ENCODE results near the gene PRPSAP1. TPM values are rescaled to one million over a fixed set of nuclear protein-coding genes. Genes with fewer than 3 reads are reported as not detected.
A peak's percentile ranks its signal among the peaks of the same experiment; 100 is the strongest.

Gene PRPSAP1
- total RNA-seq, 6 donors from 2014 or later: 37.3 to 172 (median 59.2) TPM

DNA sequence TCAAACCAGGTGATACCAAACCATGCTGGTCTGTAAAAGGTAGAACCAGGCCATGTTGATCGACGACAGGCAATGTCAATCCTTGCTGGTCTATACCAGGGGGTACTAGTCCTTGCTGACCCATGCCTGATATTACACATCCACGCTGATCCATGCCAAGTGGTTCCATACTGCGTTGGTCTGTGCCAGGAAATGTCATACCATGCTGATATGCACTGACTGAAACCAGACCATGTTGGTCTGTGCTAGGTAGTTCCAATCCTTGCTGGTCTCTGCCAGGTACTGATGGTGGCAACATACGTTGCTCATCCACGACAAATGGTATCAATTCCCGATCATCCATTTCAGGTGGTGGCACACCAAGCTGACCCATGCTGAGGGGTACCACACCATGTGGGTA lies 60.6 kb downstream of the PRPSAP1 start:
- Histone ChIP-seq H3K4me1 (no peaks in the 10 kb centered on the region), H3K9me3 (no peaks in the 10 kb centered on the region), H3K27me3 (no peaks in the 10 kb centered on the region), H3K4me3 (no peak overlapping the region), H3K27ac (no peak overlapping the region), H3K36me3 (peaks cover 0 to 21% (median 13%) of the 10 kb centered on the region in 4 donors)
- ATAC-seq (ENCODE audit: low FRiP score in 2 of 2) (no peak), DNase-seq (no peak)
- TF ChIP-seq POLR2AphosphoS5 (IDR thresholded peaks at IDR 0.05) (no peak), CTCF (IDR thresholded peaks at IDR 0.05) (no peak), POLR2A (IDR thresholded peaks at IDR 0.05) (no peak), EP300 (IDR thresholded peaks at IDR 0.05) (no peak)
- 93 to 96% methylated on average over 3 to 7 of the region's 7 CpGs for WGBS, 2 donors

- Histone ChIP-seq H3K27me3 (no peaks in the 10 kb centered on the region), H3K4me1 (no peaks in the 10 kb centered on the region), H3K36me3 (peaks cover 0 to 21% (median 13%) of the 10 kb centered on the region in 4 donors), H3K4me3 (no peak overlapping the region), H3K27ac (no peak overlapping the region), H3K9me3 (no peaks in the 10 kb centered on the region)
- 85 to 100% methylated on average over 3 to 4 of the region's 4 CpGs for WGBS, 2 donors
- ATAC-seq (ENCODE audit: low FRiP score in 2 of 2) (no peak), DNase-seq (no peak)
- TF ChIP-seq EP300 (IDR thresholded peaks at IDR 0.05): no peak
- TF ChIP-seq CTCF (IDR thresholded peaks at IDR 0.05): no peak
- TF ChIP-seq POLR2A (IDR thresholded peaks at IDR 0.05): no peak
- TF ChIP-seq POLR2AphosphoS5 (IDR thresholded peaks at IDR 0.05): no peak
Measured at GRCh38 chr17:76292567-76292966, 61.1 kb downstream of the PRPSAP1 start.

GRCh38 chr17:76281573-76282371 lies 71.9 kb downstream of the PRPSAP1 start:
- 91 to 97% methylated on average over 4 to 23 of the region's 23 CpGs for WGBS, 2 donors
- H3K27ac ChIP-seq: no peak overlapping the region
- H3K4me3 ChIP-seq: no peak overlapping the region
- ATAC-seq (ENCODE audit: low FRiP score in 2 of 2): no peak
- peaks cover 5 to 8% (median 6%) of the 10 kb centered on the region in 4 donors for H3K4me1 ChIP-seq
- H3K27me3 ChIP-seq: no peaks in the 10 kb centered on the region
- peaks cover 0 to 3% (median 0%) of the 10 kb centered on the region in 4 donors for H3K36me3 ChIP-seq
- TF ChIP-seq POLR2AphosphoS5 (IDR thresholded peaks at IDR 0.05): no peak
- DNase-seq: peak in 1 of 2 donors; percentile 62
- H3K9me3 ChIP-seq: no peaks in the 10 kb centered on the region

DNA sequence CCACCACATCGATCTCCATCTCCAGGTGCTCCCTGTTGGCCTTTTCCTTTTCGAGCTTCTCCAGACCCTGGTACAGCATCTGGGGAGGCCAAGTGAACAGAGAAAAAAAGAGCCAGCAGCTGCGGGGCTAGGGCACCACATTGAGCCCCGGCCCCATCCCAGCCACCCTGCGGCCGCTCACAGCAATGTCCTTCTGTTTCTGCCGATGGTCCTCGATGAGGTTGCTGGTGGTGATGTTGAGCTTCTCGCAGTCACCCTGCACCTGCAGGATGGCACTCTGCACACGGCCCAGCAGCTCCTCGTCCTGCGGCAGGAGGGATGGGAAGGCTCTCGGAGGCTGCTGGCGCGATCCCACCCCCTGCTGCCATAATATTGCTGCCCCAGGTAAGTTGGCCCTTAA lies 73.1 kb downstream of the PRPSAP1 start:
- Histone ChIP-seq H3K27me3 (no peaks in the 10 kb centered on the region), H3K36me3 (peaks cover 0 to 3% (median 0%) of the 10 kb centered on the region in 4 donors), H3K9me3 (no peaks in the 10 kb centered on the region), H3K27ac (no peak overlapping the region), H3K4me3 (no peak overlapping the region), H3K4me1 (peaks cover 5 to 8% (median 6%) of the 10 kb centered on the region in 4 donors)
- no peak for TF ChIP-seq POLR2A (IDR thresholded peaks at IDR 0.05)
- TF ChIP-seq POLR2AphosphoS5 (IDR thresholded peaks at IDR 0.05): no peak
- TF ChIP-seq EP300 (IDR thresholded peaks at IDR 0.05): no peak
- no peak for TF ChIP-seq CTCF (IDR thresholded peaks at IDR 0.05)
- 92 to 95% methylated on average over 13 to 15 of the region's 15 CpGs for whole genome bisulfite sequencing, 2 donors
- peak in 1 of 2 donors; percentile 56 for DNase-seq
- ATAC-seq (ENCODE audit: low FRiP score in 2 of 2): no peak

- Histone ChIP-seq H3K4me3 (no peak overlapping the region), H3K4me1 (peaks cover 5 to 12% (median 7%) of the 10 kb centered on the region in 4 donors), H3K36me3 (peaks cover 0 to 3% (median 0%) of the 10 kb centered on the region in 4 donors), H3K27me3 (no peaks in the 10 kb centered on the region), H3K27ac (no peak overlapping the region), H3K9me3 (no peaks in the 10 kb centered on the region)
- DNase-seq: no peak
- TF ChIP-seq POLR2AphosphoS5 (IDR thresholded peaks at IDR 0.05) (no peak), EP300 (IDR thresholded peaks at IDR 0.05) (no peak), CTCF (IDR thresholded peaks at IDR 0.05) (no peak), POLR2A (IDR thresholded peaks at IDR 0.05) (no peak)
- WGBS, 2 donors: 89 to 97% methylated on average over 9 to 11 of the region's 15 CpGs
- ATAC-seq (ENCODE audit: low FRiP score in 2 of 2): no peak
Measured at GRCh38 chr17:76279742-76280287, 73.9 kb downstream of the PRPSAP1 start.

Data from upper lobe of left lung (tissue), 6 donors.